ENCODE measurements around the gene SNX30. TPM values are rescaled to one million over a fixed set of nuclear protein-coding genes. Genes with fewer than 3 reads are reported as not detected.
"Not testable (repeated sequence)": the region's sequence is repeated elsewhere in the genome, so short reads cannot be mapped to it uniquely, and the experiment has no call there.

SNX30 gene
- 4.3 TPM for total RNA-seq
- long read RNA-seq, full-length matches to known transcripts = 1 of 2 reads
- long read RNA-seq, partial matches to known transcripts = 0 of 2 reads
- long read RNA-seq, other reads (novel, unspliced or antisense) = 1 of 2 reads

GRCh38 chr9:112750016-112750763 is at the start of gene SNX30:
Gene SNX30 (plus strand): TSS chr9:112750760. CDS start chr9:112751002, 242 bp downstream.
- DNase-seq (peak; percentile 95), ATAC-seq (peak; percentile 96)
- intact Hi-C loops (cut with micrococcal nuclease) = no loop called here

- DNase-seq (no peak), ATAC-seq (no peak)
- intact Hi-C loops (cut with micrococcal nuclease) = no loop called here
Measured at GRCh38 chr9:112703304-112703703, 47.3 kb upstream of the SNX30 start.

GRCh38 chr9:112705768-112706427 is 44.7 kb upstream of the SNX30 start:
- intact Hi-C loops (cut with micrococcal nuclease) = no loop called here
- ATAC-seq (peak; percentile 73), DNase-seq (no peak)

- DNase-seq = no peak
- peak; percentile 41 for ATAC-seq
- intact Hi-C loops (cut with micrococcal nuclease) = no loop called here
Measured at GRCh38 chr9:112711050-112711689, 39.4 kb upstream of the SNX30 start.

- intact Hi-C loops (cut with micrococcal nuclease) = no loop called here
- ATAC-seq = no peak
Measured at GRCh38 chr9:112712678-112713077, 37.9 kb upstream of the SNX30 start.

GRCh38 chr9:112717661-112718331 is 32.8 kb upstream of the SNX30 start, which contains the start of gene INIP:
Gene INIP (minus strand): TSS chr9:112718117. CDS start chr9:112716485, 1,632 bp downstream.
- DNase-seq (peak; percentile 98), ATAC-seq (peak; percentile 99)
- intact Hi-C loops (cut with micrococcal nuclease) = no loop called here

More at GRCh38 chr9:112712678-112713077, 37.9 kb upstream of the SNX30 start:
- DNase-seq = no peak

- intact Hi-C loops (cut with micrococcal nuclease) = no loop called here
- no peak for DNase-seq
- no peak for ATAC-seq
Measured at GRCh38 chr9:112719241-112719691, 31.3 kb upstream of the SNX30 start.

GRCh38 chr9:112719696-112720095 is 30.9 kb upstream of the SNX30 start:
- intact Hi-C loops (cut with micrococcal nuclease) = no loop called here

GRCh38 chr9:112720113-112720780 is 30.3 kb upstream of the SNX30 start:
- intact Hi-C loops (cut with micrococcal nuclease) = no loop called here
- DNase-seq = no peak
- no peak for ATAC-seq

More at GRCh38 chr9:112719696-112720095, 30.9 kb upstream of the SNX30 start:
- DNase-seq (no peak), ATAC-seq (no peak)

- DNase-seq; intact Hi-C loops (cut with micrococcal nuclease); ATAC-seq: not testable (repeated sequence)
Measured at GRCh38 chr9:112722749-112723148, 27.8 kb upstream of the SNX30 start.

- intact Hi-C loops (cut with micrococcal nuclease) = no loop called here
- DNase-seq (no peak), ATAC-seq (no peak)
Measured at GRCh38 chr9:112725961-112726360, 24.6 kb upstream of the SNX30 start.

- DNase-seq (no peak), ATAC-seq (no peak)
- intact Hi-C loops (cut with micrococcal nuclease) = no loop called here
Measured at GRCh38 chr9:112726428-112726827, 24.1 kb upstream of the SNX30 start.

- ATAC-seq = no peak
- intact Hi-C loops (cut with micrococcal nuclease) = no loop called here
- DNase-seq = no peak
Measured at GRCh38 chr9:112728401-112728800, 22.2 kb upstream of the SNX30 start.

- no peak for ATAC-seq
- DNase-seq = no peak
- intact Hi-C loops (cut with micrococcal nuclease) = no loop called here
Measured at GRCh38 chr9:112731971-112732370, 18.6 kb upstream of the SNX30 start.

- intact Hi-C loops (cut with micrococcal nuclease) = no loop called here
- ATAC-seq (no peak), DNase-seq (no peak)
Measured at GRCh38 chr9:112734892-112735291, 15.7 kb upstream of the SNX30 start.

- no peak for DNase-seq
- ATAC-seq = no peak
- intact Hi-C loops (cut with micrococcal nuclease) = no loop called here
Measured at GRCh38 chr9:112743216-112743836, 7.2 kb upstream of the SNX30 start.

- ATAC-seq (peak; percentile 81), DNase-seq (no peak)
- intact Hi-C loops (cut with micrococcal nuclease) = no loop called here
Measured at GRCh38 chr9:112744177-112744576, 6.4 kb upstream of the SNX30 start.

GRCh38 chr9:112747094-112747493 is 3.5 kb upstream of the SNX30 start:
- intact Hi-C loops (cut with micrococcal nuclease) = no loop called here
- ATAC-seq = no peak

More at GRCh38 chr9:112747094-112747493, 3.5 kb upstream of the SNX30 start:
- DNase-seq = no peak
